GM19324 (cell line): ENCODE measurements around the gene IFITM5.

Experiments used
- ATAC-seq: cut with Tn5 transposase; IDR thresholded peaks from one replicate; pipeline ENCODE4 v1.9.1; 2021; ENCODE audit warnings: mild to moderate bottlenecking, moderate library complexity; ENCODE audit not compliant: unreplicated experiment, low FRiP score

Gene IFITM5

GRCh38 chr11:249062-249461 lies 50.3 kb downstream of the IFITM5 start:
- ATAC-seq = no peak
